ENCODE data around the gene MYO5A. TPM values are rescaled to one million over a fixed set of nuclear protein-coding genes. Genes with fewer than 3 reads are reported as not detected.

The MYO5A gene
- total RNA-seq, 1 donor from 2014 or later, result 15.7 TPM

- no peak overlapping the region for H3K4me3 ChIP-seq (ENCODE audit: low read depth, low read length)
- peak; percentile 23 for DNase-seq (ENCODE audit: low read depth)
- TF ChIP-seq CTCF (conservative IDR thresholded peaks at IDR 0.05; ENCODE audit: low read depth, low read length), result no peak
Observed at GRCh38 chr15:52362497-52362896, 166.2 kb downstream of the MYO5A start.

- H3K4me3 ChIP-seq (ENCODE audit: low read depth, low read length), result no peak overlapping the region
- TF ChIP-seq CTCF (conservative IDR thresholded peaks at IDR 0.05; ENCODE audit: low read depth, low read length), result no peak
- DNase-seq (ENCODE audit: low read depth), result no peak
Observed at GRCh38 chr15:52361975-52362494, 166.6 kb downstream of the MYO5A start.

DNA sequence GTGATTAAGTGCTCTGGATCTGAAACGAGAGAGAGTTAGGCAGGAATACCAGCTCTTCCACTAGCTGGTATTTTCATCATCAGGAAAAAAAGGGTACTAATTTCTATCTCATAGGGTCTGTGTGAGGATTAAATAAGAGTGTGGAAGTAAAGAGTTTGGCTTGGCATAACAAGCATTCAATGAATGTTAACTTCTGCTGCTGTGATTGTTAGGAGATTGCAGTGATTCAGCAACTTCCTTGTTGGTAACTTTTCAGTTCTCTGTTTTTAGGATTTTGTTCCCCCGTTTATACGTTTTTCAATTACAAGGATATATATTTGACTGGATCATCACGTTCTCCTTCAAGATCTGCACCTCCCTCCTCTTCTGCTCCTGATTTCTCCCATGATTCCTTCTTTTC lies 167.2 kb downstream of the MYO5A start:
- TF ChIP-seq CTCF (conservative IDR thresholded peaks at IDR 0.05; ENCODE audit: low read depth, low read length), result no peak
- no peak overlapping the region for H3K4me3 ChIP-seq (ENCODE audit: low read depth, low read length)
- DNase-seq (ENCODE audit: low read depth), result no peak

GRCh38 chr15:52360229-52361203 lies 168.2 kb downstream of the MYO5A start:
- no peak for DNase-seq (ENCODE audit: low read depth)
- no peak overlapping the region for H3K4me3 ChIP-seq (ENCODE audit: low read depth, low read length)
- no peak for TF ChIP-seq CTCF (conservative IDR thresholded peaks at IDR 0.05; ENCODE audit: low read depth, low read length)

DNA sequence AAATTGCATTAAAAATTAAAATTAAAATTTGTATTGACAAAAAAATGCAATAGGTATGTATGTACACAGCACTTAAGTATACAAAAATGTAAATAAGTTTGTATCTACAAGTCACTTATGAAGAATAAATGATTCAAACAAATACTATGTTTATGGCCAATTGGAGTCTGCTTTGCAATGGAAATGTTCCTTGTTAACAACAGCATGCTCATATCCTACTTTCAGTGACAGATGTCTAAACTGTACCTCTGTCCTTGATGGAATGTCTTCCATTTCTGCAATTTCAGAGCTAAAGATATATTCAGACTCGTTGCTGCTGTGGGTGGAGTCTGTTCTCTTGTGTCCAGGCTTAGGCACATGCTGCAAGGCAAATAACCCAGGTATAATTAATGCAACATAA lies 169.0 kb downstream of the MYO5A start:
- no peak overlapping the region for H3K4me3 ChIP-seq (ENCODE audit: low read depth, low read length)
- DNase-seq (ENCODE audit: low read depth), result no peak
- no peak for TF ChIP-seq CTCF (conservative IDR thresholded peaks at IDR 0.05; ENCODE audit: low read depth, low read length)

DNA sequence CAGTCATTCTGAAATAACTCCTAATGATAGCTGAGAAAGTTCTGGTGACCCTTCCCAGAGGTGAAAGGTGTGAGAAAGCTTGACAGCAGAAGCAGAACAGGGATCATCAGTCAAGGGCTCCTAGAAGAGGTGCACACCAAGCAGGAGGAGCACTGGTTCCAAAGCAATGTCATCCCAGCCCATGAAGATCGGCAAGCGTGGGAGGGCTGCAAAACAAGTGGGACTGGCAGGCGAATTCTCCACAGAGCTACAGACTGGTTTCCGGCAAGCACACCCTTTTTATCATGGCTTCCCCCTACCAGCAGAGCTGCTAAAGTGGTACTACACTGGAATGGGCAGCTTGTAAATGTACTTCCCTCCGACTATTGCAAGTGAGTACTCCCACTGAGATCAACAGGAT lies 170.7 kb downstream of the MYO5A start:
- H3K4me3 ChIP-seq (ENCODE audit: low read depth, low read length), result no peak overlapping the region
- DNase-seq (ENCODE audit: low read depth), result no peak
- TF ChIP-seq CTCF (conservative IDR thresholded peaks at IDR 0.05; ENCODE audit: low read depth, low read length), result no peak
